HG03432 (cell line): ENCODE data around the gene PRKG1.

ENCODE experiments used
- ATAC-seq: cut with Tn5 transposase; IDR thresholded peaks from one replicate; pipeline ENCODE4 v1.9.1; 2021; ENCODE audit warnings: mild to moderate bottlenecking, moderate library complexity; ENCODE audit not compliant: unreplicated experiment

Gene PRKG1

GRCh38 chr10:51772387-51772786, 698.1 kb downstream of the PRKG1 start:
- no peak for ATAC-seq

- no peak for ATAC-seq
These were observed 699.4 kb downstream of the PRKG1 start for GRCh38 chr10:51773681-51774080.

GRCh38 chr10:51783941-51784340, 709.7 kb downstream of the PRKG1 start:
- no peak for ATAC-seq

- ATAC-seq: no peak
These were observed 711.9 kb downstream of the PRKG1 start for GRCh38 chr10:51786016-51786683.

GRCh38 chr10:51786684-51787035, 712.4 kb downstream of the PRKG1 start:
- ATAC-seq: no peak

GRCh38 chr10:51788273-51788672, 714.0 kb downstream of the PRKG1 start:
- no peak for ATAC-seq

- no peak for ATAC-seq
These were observed 714.8 kb downstream of the PRKG1 start for GRCh38 chr10:51789118-51789517.

GRCh38 chr10:51789903-51790302, 715.6 kb downstream of the PRKG1 start:
- no peak for ATAC-seq

GRCh38 chr10:51792678-51793077, 718.4 kb downstream of the PRKG1 start:
- ATAC-seq: no peak

- no peak for ATAC-seq
These were observed 725.8 kb downstream of the PRKG1 start for GRCh38 chr10:51800121-51800520.

- no peak for ATAC-seq
These were observed 726.6 kb downstream of the PRKG1 start for GRCh38 chr10:51800725-51801424.

GRCh38 chr10:51802030-51802429, 727.7 kb downstream of the PRKG1 start:
- ATAC-seq: no peak

GRCh38 chr10:51804866-51805265, 730.6 kb downstream of the PRKG1 start:
- no peak for ATAC-seq

GRCh38 chr10:51806079-51806835, 732.0 kb downstream of the PRKG1 start:
- no peak for ATAC-seq

- no peak for ATAC-seq
These were observed 733.9 kb downstream of the PRKG1 start for GRCh38 chr10:51808187-51808586.

- no peak for ATAC-seq
These were observed 741.4 kb downstream of the PRKG1 start for GRCh38 chr10:51815723-51816122.

GRCh38 chr10:51821045-51821444, 746.8 kb downstream of the PRKG1 start:
- ATAC-seq: no peak

GRCh38 chr10:51821745-51822144, 747.5 kb downstream of the PRKG1 start:
- ATAC-seq: no peak

GRCh38 chr10:51832652-51833383, 758.5 kb downstream of the PRKG1 start:
- peak; percentile 96 for ATAC-seq

GRCh38 chr10:51834548-51834947, 760.3 kb downstream of the PRKG1 start:
- no peak for ATAC-seq

GRCh38 chr10:51838471-51838870, 764.2 kb downstream of the PRKG1 start:
- ATAC-seq: no peak
